NCI-H1417 treated with DMSO at 0.1 percent for 48 hours (cell line): Measurements from ENCODE around the gene TOP3B.

Experiments
- DNase-seq: peaks from one replicate; lab custom pipeline; 2025; lab: John Stamatoyannopoulos, UW

The TOP3B gene

GRCh38 chr22:22010358-22010757 lies 27.8 kb upstream of the TOP3B start:
- DNase-seq: no peak

- DNase-seq: no peak
Observed at GRCh38 chr22:22009661-22010060, 27.1 kb upstream of the TOP3B start.

- DNase-seq: no peak
Observed at GRCh38 chr22:22006596-22006990, 24.0 kb upstream of the TOP3B start.

- no peak for DNase-seq
Observed at GRCh38 chr22:22005945-22006595, 23.5 kb upstream of the TOP3B start.

- DNase-seq: no peak
Observed at GRCh38 chr22:22003233-22003632, 20.6 kb upstream of the TOP3B start.

DNA sequence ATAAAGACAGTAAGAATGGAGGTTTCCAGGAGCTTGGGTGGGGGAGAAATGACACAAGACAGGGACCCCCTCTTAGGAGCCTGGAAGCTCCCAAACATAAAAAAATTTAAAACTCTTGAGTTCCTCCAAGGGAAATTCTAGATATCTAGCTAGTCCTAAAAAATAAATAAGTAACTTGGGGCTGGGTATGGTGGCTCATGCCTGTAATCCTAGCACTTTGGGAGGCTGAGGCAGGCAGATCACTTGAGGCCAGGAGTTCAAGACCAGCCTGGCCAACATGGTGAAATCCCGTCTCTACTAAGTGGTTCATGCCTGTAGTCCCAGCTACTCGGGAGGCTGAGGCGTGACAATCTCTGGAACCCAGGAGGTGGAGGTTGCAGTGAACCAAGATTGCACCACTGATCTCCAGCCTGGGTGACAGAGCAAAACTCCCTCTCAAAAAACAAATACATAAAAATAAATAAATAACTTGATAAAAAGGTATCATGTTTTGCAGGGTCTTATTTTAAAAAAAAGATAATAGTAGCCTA lies 20.0 kb upstream of the TOP3B start:
- DNase-seq: no peak

DNA sequence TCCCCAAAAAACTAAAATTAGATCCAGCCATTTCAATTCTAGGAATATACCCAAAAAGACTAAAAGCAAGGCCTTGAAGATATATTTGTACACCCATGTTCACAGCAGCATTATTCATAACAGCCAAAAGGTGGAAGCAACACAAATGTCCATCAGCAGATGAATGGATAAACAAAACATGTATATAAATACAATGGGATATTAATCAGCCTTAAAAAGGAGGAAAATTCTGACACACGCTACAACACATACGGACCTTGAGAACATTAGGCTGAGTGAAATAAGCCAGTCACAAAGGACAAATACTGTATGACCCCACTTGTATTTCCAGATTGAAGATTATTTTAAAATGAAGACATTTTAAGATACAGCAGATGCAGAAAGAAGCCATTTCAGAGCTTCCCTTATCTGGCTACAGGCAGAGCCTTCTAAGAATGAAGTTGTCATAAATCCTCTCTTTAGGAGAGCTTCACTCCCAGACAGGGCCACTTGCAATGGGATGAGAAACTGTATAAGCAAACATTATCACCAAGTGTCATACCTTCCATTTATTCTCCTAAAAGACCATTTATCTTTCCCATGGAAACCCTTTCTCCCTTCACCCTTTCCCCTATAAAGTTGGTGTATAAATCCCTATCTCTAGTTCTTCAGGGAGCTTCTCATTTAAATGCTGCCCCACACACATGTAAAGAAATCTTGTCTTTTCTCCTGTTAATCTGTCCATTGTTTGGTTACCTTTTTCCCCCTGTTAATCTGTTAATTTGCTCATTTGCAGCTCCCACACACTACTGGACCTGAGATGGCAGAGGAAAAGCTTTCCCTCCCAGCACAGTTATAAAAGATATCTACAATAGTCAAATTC lies 19.3 kb upstream of the TOP3B start:
- no peak for DNase-seq

DNA sequence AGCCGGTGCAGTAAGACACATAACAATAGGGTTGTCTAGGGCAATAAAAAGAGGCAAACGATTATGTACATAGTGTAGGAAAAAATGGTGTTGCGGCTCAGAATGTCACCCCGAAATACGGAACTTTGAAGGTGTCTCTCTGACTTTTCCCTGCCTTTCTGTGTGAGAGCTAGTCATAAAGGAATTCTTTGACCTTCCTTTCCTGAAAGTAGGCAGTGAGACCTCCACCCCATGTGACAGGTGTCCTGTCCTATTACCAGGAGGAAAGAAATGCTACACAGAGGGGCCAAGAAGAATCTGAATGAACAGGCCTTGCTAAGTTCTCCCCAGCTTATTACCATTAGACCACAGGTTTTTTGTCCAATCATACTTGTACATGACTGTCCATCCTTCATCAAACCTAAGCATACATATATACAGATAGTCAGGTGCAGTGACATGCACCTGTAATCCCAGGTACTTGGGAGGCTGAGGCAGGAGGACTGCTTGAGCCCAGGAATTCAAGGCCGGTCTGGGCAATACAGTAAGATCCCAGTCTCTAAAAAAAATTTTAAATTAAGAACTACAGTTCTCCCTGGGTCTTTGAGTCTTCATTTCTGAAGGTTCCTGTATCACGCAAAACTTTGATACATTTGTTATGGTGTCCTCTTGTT lies 16.1 kb upstream of the TOP3B start:
- DNase-seq: no peak

GRCh38 chr22:21996175-21996720 lies 13.7 kb upstream of the TOP3B start:
- DNase-seq: no peak

- no peak for DNase-seq
Observed at GRCh38 chr22:21995660-21996059, 13.1 kb upstream of the TOP3B start.

- no peak for DNase-seq
Observed at GRCh38 chr22:21994881-21995444, 12.4 kb upstream of the TOP3B start.

GRCh38 chr22:21992593-21993237 lies 10.1 kb upstream of the TOP3B start:
- DNase-seq: no peak

DNA sequence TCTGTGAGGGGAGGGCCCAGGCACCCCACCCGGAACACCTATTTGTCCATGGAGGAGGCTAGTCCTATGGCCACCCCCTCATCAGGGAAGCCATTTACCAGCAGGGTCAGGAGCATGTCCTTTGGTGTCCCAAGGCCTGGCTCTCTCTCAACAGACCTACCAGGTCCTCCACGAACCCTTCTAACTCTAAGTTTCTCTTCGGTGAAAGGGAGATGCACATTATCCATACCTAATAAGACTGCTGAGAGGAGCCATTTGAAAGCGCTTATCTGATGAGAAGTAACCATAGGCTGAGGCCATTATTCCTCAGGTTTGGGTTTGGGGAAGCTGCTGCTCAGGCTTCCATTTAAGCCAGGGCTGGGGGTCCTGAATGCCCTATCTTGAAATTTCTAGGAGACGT lies 9.2 kb upstream of the TOP3B start:
- DNase-seq: no peak

- DNase-seq: no peak
Observed at GRCh38 chr22:21991304-21991596, 8.7 kb upstream of the TOP3B start.

- DNase-seq: no peak
Observed at GRCh38 chr22:21990445-21991303, 8.1 kb upstream of the TOP3B start.

GRCh38 chr22:21989049-21989448 lies 6.5 kb upstream of the TOP3B start:
- DNase-seq: no peak

DNA sequence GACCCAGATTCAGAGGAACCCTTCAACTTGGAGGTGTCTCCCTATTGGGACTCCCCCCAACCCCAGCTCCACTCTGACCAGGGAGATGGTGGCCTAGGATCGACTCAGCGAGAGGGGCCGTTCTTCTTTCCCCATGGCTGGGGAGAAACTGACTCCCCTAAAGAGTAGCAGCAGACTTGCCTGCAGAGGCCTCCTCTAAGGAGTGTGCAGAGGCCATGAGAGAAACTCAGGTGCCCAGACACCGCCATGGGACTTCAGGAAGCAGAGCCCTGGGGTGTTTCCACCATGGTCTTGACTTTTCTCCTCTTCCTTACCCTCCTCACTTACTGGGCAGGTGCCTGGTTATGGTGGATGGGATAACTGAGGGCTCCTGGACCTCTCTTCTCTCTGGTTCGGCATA lies 2.6 kb upstream of the TOP3B start:
- no peak for DNase-seq

DNA sequence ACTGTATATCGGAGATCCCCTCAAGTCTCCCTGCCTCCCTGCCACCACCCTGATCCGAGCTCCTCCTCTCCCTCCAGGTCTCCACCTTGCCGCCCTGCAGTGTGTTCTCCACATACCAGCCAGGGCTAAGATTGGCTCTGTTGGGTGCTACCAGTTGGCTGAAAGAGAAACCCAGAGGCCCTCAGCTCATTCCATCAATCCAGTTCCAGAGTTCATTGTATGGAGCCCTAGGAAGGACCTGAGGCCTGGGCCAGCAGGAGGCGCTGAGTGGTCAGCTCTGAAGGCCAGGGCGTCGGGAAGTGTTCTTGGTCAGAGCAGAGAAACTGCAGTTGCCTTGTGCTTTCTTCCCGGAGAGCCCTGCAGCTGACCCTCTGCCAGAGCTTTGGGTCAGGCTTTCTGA lies 2.2 kb upstream of the TOP3B start:
- no peak for DNase-seq

DNA sequence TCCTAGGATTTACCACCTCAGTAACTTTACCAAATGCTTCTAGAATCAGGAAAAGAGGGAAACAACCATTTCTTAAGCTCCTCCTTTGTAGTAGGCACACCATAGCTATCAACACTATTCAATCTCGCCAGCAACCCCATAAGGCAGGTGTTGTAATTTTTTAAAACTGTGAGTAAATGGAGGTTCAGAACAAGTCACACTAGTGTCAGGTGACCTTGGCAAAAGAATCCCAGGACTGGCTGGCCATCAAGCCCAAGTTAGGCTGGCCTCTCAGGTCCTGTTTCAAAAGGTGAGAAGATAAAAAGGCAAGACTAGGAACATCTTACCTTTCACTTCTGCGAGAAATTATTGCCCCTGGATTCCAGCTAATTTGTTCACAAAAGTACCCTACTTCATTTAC lies 713 bp downstream of the TOP3B start:
- DNase-seq: no peak

- no peak for DNase-seq
Observed at GRCh38 chr22:21980547-21980946, 2.0 kb downstream of the TOP3B start.
